Aorta (tissue), 5 donors: Measurements from ENCODE around the gene COL8A1. TPM values are rescaled to one million over a fixed set of nuclear protein-coding genes. Genes with fewer than 3 reads are reported as not detected.

Experiments used
- ATAC-seq: fragments of 200-7000 bp; cut with Tn5 transposase; one replicate; pipeline ENCODE4 v1.9.1; 2022; ENCODE audit warnings: moderate library complexity; ENCODE audit not compliant: low FRiP score
- DNase-seq, 2 donors: peaks; one replicate each; pipeline ENCODE4 v3.0.0-alpha.2; 2020
- H3K27ac ChIP-seq, 2 donors: one replicate each; pipeline ENCODE4 v1.5.1; 2013; ENCODE audit warnings: low read length in 2 of 2, mild to moderate bottlenecking in 2 of 2, moderate library complexity in 2 of 2, control low read depth in 1 of 2, inconsistent platforms in 1 of 2, low read depth in 1 of 2
- H3K27me3 ChIP-seq, 2 donors: one replicate each; pipeline ENCODE4 v1.6.1; 2013; ENCODE audit warnings: control low read depth in 1 of 2, low read length in 1 of 2, mild to moderate bottlenecking in 1 of 2, moderate library complexity in 1 of 2; ENCODE audit not compliant: insufficient read depth in 2 of 2, control insufficient read depth in 1 of 2
- H3K36me3 ChIP-seq, 2 donors: one replicate each; pipeline ENCODE4 v1.6.1; 2013; ENCODE audit warnings: control low read depth in 1 of 2, low read length in 1 of 2, mild to moderate bottlenecking in 1 of 2; ENCODE audit not compliant: insufficient read depth in 2 of 2, control insufficient read depth in 1 of 2
- H3K4me1 ChIP-seq, 2 donors: one replicate each; pipeline ENCODE4 v1.6.1; 2013; ENCODE audit warnings: low read length in 2 of 2, control low read depth in 1 of 2, mild to moderate bottlenecking in 1 of 2, moderate library complexity in 1 of 2; ENCODE audit not compliant: insufficient read depth in 2 of 2, control insufficient read depth in 1 of 2
- H3K4me3 ChIP-seq, 2 donors: one replicate each; pipeline ENCODE4 v1.5.1; 2013; ENCODE audit warnings: low read length in 2 of 2, control low read depth in 1 of 2, mild to moderate bottlenecking in 1 of 2
- H3K9me3 ChIP-seq: one replicate; pipeline ENCODE4 v1.6.1; 2013; ENCODE audit warnings: mild to moderate bottlenecking, low read length; ENCODE audit not compliant: control insufficient read depth
- WGBS, 2 donors: extraction: QIAGEN DNeasy Blood & Tissue Kit; methylation state at CpG; one replicate each; pipeline ENCODE4 v1.1.7; 2013; 5-methylcytosine and 5-hydroxymethylcytosine counted together
- intact Hi-C, 2 donors: fragments of 100-400 bp; cut with DNase I; formaldehyde crosslinking; loops; one replicate each; pipeline versions ENCODE4 v1.14.2 to v1.15.0; 2022
- polyA plus RNA-seq, 2 donors: library from polyadenylated mRNA; stranded (reverse); fragments of 200-250 nt; gene quantifications; one replicate each; pipeline ENCODE4 v1.2.3, GENCODE V29; 2013
- total RNA-seq, 2 donors: library from RNA; stranded (reverse); fragmentation: NEBNext Ultra II Directional; extraction: Animal tissue kit (Norgen Biotek cat#: 25700); gene quantifications; one replicate each; pipeline ENCODE4 v1.2.1, GENCODE V29; 2021
- donor health status: healthy with polysubstance abuse.
- donor health status: Bipolar disorder and iron deficiency.
- donor health status: DM: no; HTN: no; CAD: no.
- donor health status: DM: no; HTN: no; CAD: no.
- donor health status: DM: yes; HTN: yes; CAD: no.

Gene COL8A1
- total and polyA plus RNA-seq, 4 donors, result 208 to 514 (median 270) TPM

GRCh38 chr3:99758502-99759177 lies 120.2 kb downstream of the COL8A1 start:
- WGBS, 2 donors, result 92 to 95% methylated on average over 3 of the region's 3 CpGs
- H3K27me3 ChIP-seq, result no peaks in the 10 kb centered on the region
- ATAC-seq (no peak), DNase-seq (no peak)
- H3K4me3 ChIP-seq, result no peak overlapping the region
- H3K4me1 ChIP-seq, result peaks cover 2 to 20% of the 10 kb centered on the region in 2 donors
- peaks cover 0 to 2% of the 10 kb centered on the region in 2 donors for H3K36me3 ChIP-seq
- H3K27ac ChIP-seq, result no peak overlapping the region
- H3K9me3 ChIP-seq, result no peaks in the 10 kb centered on the region
- intact Hi-C loops, result loop anchor here (5.0 to 10.0 kb wide), 4 partner anchors 254 to 746 kb away; no protein-coding TSS in a partner anchor

DNA sequence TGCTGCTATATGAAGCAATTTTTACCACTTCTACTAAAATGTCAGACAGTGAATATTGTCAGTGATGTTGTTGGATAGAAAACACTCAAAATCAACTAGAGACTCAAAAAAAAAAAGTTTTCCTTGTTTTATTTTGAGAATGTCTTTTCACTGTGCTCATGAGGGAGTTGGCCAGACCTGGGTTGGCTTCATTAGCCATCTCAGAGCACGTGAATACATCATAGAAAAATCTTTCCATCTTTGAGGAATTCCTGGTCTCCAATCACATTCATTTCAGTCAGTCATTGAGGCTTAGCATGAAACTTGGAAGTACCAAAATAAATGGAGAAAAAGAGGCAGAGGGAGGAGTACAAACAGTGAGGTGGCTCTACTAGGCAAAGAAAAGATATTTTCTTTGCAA lies 121.6 kb downstream of the COL8A1 start:
- ATAC-seq, result no peak
- no peak overlapping the region for H3K4me3 ChIP-seq
- H3K27ac ChIP-seq, result peak overlapping the region in 1 of 2 donors; percentile 22
- H3K4me1 ChIP-seq, result peaks cover 2 to 20% of the 10 kb centered on the region in 2 donors
- intact Hi-C loops, result no loop called here
- DNase-seq, result no peak
- no peaks in the 10 kb centered on the region for H3K9me3 ChIP-seq
- peaks cover 0 to 2% of the 10 kb centered on the region in 2 donors for H3K36me3 ChIP-seq
- H3K27me3 ChIP-seq, result no peaks in the 10 kb centered on the region
- 3 to 10% methylated on average over 1 of the region's 1 CpG for WGBS, 2 donors

DNA sequence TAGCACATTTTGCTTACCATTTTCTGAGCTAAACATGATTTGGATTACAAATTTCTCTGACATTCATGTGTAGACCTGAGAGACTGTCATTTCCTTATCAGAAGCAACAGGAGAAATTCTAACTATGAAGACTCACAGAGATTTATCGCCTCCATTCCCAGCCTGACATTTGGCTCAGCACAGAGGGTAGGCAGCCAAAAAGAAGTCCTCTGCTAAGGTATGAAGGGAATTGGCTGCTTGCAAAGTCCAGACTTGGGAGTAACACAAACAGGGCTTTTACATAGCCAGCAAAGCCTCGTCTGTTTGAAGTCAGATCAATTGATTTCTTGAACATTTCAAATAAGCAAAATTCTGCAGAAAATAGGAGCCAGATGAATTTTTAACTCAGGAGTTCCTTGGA lies 122.2 kb downstream of the COL8A1 start:
- DNase-seq (no peak), ATAC-seq (no peak)
- intact Hi-C loops, result no loop called here
- 8 to 11% methylated on average over 2 of the region's 2 CpGs for WGBS, 2 donors
- Histone ChIP-seq H3K27me3 (no peaks in the 10 kb centered on the region), H3K9me3 (no peaks in the 10 kb centered on the region), H3K27ac (no peak overlapping the region), H3K4me3 (no peak overlapping the region), H3K4me1 (peaks cover 2 to 18% of the 10 kb centered on the region in 2 donors), H3K36me3 (peaks cover 0 to 2% of the 10 kb centered on the region in 2 donors)

DNA sequence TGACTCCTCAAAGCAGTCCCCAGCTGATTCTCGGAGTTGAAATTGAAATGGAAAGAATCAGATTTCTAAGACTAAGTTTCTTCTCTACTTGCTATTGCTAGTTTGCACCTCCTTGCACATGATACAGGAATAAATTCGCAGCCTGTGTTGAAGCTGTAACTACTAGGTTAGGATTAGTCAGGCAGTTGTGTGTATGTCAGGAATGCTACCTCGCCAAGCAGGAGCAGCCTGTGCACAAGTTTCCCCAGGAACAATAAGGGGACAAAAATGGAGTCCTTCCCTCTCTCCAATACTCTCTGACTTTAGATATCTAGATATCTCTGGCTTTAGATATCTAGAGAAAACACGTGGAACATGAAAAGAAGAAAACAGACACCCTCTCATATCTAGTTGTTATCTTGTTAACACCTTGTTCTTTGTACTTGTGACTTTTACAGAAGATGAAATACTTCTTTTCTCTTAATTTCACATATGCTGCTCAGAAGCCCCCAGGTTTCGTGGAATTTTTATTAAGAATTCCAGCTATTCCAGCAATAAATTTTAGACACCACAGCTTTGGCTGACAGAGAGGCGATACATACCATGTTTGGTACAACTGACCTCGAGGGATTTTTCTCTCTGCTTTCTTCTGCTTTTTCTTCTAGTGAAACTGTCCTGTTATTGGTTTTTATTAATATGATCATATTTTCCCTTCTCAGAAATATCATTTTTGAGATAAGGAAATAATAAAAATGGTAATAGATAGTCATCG lies 123.2 kb downstream of the COL8A1 start:
- Histone ChIP-seq H3K27me3 (no peaks in the 10 kb centered on the region), H3K9me3 (no peaks in the 10 kb centered on the region), H3K4me1 (peaks cover 2 to 18% of the 10 kb centered on the region in 2 donors), H3K36me3 (peaks cover 0 to 2% of the 10 kb centered on the region in 2 donors), H3K27ac (no peak overlapping the region), H3K4me3 (no peak overlapping the region)
- intact Hi-C loops, result no loop called here
- ATAC-seq, result no peak
- no peak for DNase-seq
- WGBS, 2 donors, result 72 to 77% methylated on average over 8 of the region's 8 CpGs

DNA sequence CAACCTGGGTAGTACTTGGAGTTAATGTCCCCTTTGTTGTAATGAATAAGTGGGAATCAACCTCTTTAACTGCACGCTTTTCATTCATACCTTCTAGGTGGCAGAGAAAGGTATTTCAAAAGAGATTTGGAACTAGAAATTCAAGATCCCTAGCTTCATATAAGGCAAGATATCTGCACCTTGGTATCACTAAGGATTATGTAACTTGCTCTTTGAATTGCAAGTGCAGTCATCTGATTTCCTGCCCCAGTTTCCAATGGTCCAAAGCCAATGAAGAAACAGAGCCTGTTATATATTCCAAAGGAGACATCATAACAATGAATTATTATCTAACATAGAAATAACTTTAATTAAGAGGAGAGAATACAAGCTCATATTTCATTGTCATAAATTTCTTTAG lies 124.5 kb downstream of the COL8A1 start:
- intact Hi-C loops, result no loop called here
- ATAC-seq, result no peak

DNA sequence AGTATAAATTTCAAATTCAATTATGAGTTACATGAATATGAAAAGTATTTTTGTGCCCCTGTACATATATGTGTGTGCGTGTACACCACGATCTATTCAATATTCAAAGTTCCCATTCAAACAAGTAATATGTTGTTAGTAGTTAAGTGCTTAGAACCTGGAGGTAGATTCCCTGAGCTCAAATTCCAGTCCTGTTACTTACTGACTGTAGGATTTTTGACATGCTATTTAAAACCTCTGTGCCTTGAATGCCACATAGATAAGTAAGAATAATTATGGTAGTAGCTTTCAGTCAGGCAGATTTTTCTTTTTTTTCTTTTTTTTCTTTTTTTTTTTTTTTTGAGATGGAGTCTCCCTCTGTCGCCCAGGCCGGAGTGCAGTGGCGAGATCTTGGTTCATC lies 126.0 kb downstream of the COL8A1 start:
- intact Hi-C loops, result no loop called here
- Histone ChIP-seq H3K36me3 (no peaks in the 10 kb centered on the region), H3K9me3 (no peaks in the 10 kb centered on the region), H3K27ac (no peak overlapping the region), H3K27me3 (no peaks in the 10 kb centered on the region), H3K4me1 (peaks cover 0 to 11% of the 10 kb centered on the region in 2 donors), H3K4me3 (no peak overlapping the region)
- ATAC-seq (no peak), DNase-seq (no peak)
- 95% methylated on average over 5 of the region's 5 CpGs for WGBS, 2 donors

More for the DNA sequence above, 124.5 kb downstream of the COL8A1 start:
- WGBS, 2 donors, result 97% methylated on average over 1 of the region's 1 CpG
- H3K9me3 ChIP-seq, result no peaks in the 10 kb centered on the region
- peaks cover 2 to 15% of the 10 kb centered on the region in 2 donors for H3K4me1 ChIP-seq
- peaks cover 0 to 2% of the 10 kb centered on the region in 2 donors for H3K36me3 ChIP-seq
- H3K27ac ChIP-seq, result no peak overlapping the region
- no peak overlapping the region for H3K4me3 ChIP-seq
- no peaks in the 10 kb centered on the region for H3K27me3 ChIP-seq
- no peak for DNase-seq

DNA sequence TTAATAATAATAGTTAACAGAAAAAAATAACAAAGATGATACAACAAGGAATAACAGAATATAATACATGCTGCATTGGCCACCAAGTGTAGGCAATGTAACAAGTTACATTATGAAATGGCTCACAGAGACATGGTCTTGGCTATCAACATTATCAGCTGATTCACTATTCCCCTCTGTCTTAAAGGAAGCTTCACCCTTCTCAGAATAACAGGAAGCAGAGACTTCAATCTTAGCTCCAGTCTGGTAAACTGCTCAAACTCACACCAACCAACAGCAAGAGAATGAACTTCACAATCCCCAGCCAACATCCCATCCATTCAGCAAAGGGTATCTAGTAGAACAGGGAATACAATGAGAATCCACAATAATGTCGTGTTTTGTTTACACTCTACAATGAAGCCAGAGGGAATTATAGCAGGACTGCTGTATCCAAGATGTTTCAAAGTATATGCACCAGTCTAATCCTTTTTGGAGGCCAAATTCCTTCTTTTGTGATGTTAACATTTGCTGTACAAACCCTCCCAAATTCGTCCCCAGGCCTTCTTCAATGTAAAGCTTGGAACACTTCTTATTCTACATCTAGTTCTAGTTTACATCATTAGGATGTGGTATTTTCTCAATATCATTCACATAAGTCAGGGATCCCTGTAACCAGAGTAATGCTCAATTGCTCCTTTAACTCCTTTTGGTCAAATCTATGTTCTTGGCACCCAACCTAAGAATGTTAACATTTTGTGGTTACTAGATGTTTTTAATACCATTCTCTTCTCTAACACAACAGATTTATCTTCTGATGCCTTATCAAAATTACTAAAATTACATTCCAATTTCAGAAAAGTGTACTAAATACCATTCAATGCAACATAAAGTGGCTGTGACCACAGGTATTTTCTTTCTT lies 126.9 kb downstream of the COL8A1 start:
- no peak overlapping the region for H3K4me3 ChIP-seq
- intact Hi-C loops, result no loop called here
- H3K36me3 ChIP-seq, result no peaks in the 10 kb centered on the region
- no peak overlapping the region for H3K27ac ChIP-seq
- 87 to 91% methylated on average over 2 of the region's 2 CpGs for WGBS, 2 donors
- no peaks in the 10 kb centered on the region for H3K9me3 ChIP-seq
- ATAC-seq (no peak), DNase-seq (no peak)
- peaks cover 0 to 4% of the 10 kb centered on the region in 2 donors for H3K4me1 ChIP-seq
- H3K27me3 ChIP-seq, result no peaks in the 10 kb centered on the region

- H3K4me1 ChIP-seq, result no peaks in the 10 kb centered on the region
- H3K36me3 ChIP-seq, result peaks cover 0 to 2% of the 10 kb centered on the region in 2 donors
- 29 to 40% methylated on average over 2 of the region's 2 CpGs for WGBS, 2 donors
- H3K27ac ChIP-seq, result no peak overlapping the region
- no peaks in the 10 kb centered on the region for H3K27me3 ChIP-seq
- intact Hi-C loops, result no loop called here
- no peaks in the 10 kb centered on the region for H3K9me3 ChIP-seq
- no peak overlapping the region for H3K4me3 ChIP-seq
- ATAC-seq (no peak), DNase-seq (no peak)
Observed at GRCh38 chr3:99767291-99767690, 128.9 kb downstream of the COL8A1 start.
